ENCODE measurements around the gene SUOX.

The SUOX gene

GRCh38 chr12:56020423-56021184, 23.5 kb downstream of the SUOX start, which contains the start of gene IKZF4:
TSS of gene IKZF4 (plus strand) at chr12:56021043. CDS start at chr12:56021494, 451 bp downstream.
- TF ChIP-seq, protein P1, sequence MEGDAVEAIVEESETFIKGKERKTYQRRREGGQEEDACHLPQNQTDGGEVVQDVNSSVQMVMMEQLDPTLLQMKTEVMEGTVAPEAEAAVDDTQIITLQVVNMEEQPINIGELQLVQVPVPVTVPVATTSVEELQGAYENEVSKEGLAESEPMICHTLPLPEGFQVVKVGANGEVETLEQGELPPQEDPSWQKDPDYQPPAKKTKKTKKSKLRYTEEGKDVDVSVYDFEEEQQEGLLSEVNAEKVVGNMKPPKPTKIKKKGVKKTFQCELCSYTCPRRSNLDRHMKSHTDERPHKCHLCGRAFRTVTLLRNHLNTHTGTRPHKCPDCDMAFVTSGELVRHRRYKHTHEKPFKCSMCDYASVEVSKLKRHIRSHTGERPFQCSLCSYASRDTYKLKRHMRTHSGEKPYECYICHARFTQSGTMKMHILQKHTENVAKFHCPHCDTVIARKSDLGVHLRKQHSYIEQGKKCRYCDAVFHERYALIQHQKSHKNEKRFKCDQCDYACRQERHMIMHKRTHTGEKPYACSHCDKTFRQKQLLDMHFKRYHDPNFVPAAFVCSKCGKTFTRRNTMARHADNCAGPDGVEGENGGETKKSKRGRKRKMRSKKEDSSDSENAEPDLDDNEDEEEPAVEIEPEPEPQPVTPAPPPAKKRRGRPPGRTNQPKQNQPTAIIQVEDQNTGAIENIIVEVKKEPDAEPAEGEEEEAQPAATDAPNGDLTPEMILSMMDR (IDR thresholded peaks at IDR 0.05; ENCODE audit: low read length, missing control alignments) = no peak
- H3K4me3 ChIP-seq (replicated peaks; ENCODE audit: low read depth, low read length) = peak within 1 kb of the TSS; percentile 36
- peak; percentile 64 for DNase-seq (ENCODE audit: low read depth)

DNA sequence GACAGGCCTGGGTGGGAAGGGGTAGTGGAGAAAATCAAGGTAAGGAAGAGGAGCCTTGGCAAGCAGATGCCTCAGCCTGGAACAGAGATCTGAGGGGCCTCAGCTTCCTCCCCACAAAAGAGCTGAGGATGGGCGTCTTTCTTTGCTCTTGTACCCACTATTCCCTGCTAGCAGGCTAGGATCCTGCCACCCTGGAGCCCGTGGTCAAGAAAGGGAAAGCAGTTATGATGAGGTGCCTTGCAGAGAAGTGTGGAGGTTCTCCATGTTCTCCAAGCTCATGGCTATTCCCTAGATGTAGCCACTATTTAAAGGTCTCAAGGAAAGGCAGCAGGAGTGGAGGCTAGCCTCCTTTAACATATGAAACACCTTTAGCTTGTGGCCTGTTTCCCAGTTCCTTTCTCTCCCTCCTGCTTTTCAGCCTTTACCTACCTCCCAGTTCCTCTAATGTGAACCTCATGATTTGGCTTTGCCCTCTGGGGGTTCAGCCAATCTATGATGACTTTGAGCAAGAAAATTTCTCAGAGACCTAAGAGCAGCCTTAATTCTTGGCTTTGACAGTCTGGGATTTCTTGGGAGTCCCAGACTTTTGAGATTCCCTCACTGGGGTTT, 24.9 kb downstream of the SUOX start:
- H3K4me3 ChIP-seq (replicated peaks; ENCODE audit: low read depth, low read length) = peak overlapping the region; percentile 36
- TF ChIP-seq, protein P1 (IDR thresholded peaks at IDR 0.05; ENCODE audit: low read length, missing control alignments) = no peak
- DNase-seq (ENCODE audit: low read depth) = no peak

DNA sequence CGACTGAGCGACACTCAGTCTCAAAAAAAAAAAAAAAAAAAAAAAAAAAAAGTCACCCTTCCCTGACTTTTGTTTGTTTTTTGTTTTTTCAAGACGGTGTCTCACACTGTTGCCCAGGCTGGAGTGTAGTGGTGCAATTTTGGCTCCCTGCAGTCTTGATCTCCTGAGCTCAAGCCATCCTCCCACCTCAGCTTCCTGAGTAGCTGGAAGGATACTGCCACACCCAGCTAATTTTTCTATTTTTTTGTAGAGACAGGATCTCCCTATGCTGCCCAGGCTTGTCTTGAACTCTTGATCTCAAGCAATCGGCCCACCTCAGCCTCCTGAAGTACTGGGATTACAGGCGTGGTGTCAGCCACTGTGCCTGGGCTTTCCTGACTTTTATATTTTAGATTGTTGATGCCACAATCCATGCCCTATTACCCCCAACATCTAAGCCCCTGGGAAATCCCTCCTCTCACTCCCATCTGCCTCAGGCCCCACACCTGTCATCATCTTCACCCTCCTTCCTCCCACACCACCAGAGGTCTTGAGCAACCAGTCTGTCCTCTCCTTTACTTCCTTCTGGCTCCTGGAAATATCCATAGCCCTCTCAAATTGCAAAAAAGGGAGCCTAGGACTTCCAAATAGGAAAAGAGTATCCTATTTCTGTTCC, 31.6 kb downstream of the SUOX start:
- DNase-seq (ENCODE audit: low read depth) = peak; percentile 48
- TF ChIP-seq, protein P1 (IDR thresholded peaks at IDR 0.05; ENCODE audit: low read length, missing control alignments) = no peak
- no peak overlapping the region for H3K4me3 ChIP-seq (replicated peaks; ENCODE audit: low read depth, low read length)

GRCh38 chr12:56029166-56029519, 32.1 kb downstream of the SUOX start:
- no peak overlapping the region for H3K4me3 ChIP-seq (replicated peaks; ENCODE audit: low read depth, low read length)
- peak; percentile 73 for DNase-seq (ENCODE audit: low read depth)
- TF ChIP-seq, protein P1 (IDR thresholded peaks at IDR 0.05; ENCODE audit: low read length, missing control alignments) = no peak

DNA sequence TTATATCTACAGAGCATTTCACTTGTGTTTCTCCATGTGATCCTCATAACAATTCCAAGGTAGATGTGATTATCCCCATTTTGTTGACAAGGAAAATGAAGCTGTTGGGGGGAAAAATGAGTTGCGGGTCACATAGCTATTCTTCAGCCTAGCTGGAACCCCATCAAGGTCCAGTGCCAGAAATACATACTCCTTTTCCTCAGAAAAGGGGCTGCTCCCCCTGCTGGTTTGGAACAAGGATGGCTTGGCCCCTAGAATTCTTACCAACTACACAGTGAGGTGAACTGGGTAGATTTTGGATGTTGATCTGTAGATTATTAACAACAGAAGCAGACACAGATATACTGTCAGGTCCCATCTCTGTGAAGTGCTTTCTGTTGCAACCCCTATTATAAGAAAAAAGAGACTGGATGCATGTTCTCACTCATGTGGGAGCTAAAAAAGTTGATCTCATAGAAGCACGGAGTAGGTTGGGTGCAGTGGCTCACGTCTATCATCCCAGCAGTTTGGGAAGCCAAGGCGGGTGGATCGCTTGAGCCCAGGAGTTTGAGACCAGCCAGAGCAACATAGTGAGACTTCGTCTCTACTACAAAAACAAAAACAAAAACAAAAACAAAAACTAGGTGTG, 32.7 kb downstream of the SUOX start:
- H3K4me3 ChIP-seq (replicated peaks; ENCODE audit: low read depth, low read length) = no peak overlapping the region
- peak; percentile 82 for DNase-seq (ENCODE audit: low read depth)
- TF ChIP-seq, protein P1 (IDR thresholded peaks at IDR 0.05; ENCODE audit: low read length, missing control alignments) = peak; percentile 91

GRCh38 chr12:56031987-56032386, 34.9 kb downstream of the SUOX start:
- no peak overlapping the region for H3K4me3 ChIP-seq (replicated peaks; ENCODE audit: low read depth, low read length)
- DNase-seq (ENCODE audit: low read depth) = no peak
- TF ChIP-seq, protein P1 (IDR thresholded peaks at IDR 0.05; ENCODE audit: low read length, missing control alignments) = no peak

Measured in fibroblast of pulmonary artery (primary cell).